ENCODE measurements around the gene XCL2.
"Not testable (repeated sequence)": the region's sequence is repeated elsewhere in the genome, so short reads cannot be mapped to it uniquely, and the experiment has no call there.

Gene XCL2

DNA sequence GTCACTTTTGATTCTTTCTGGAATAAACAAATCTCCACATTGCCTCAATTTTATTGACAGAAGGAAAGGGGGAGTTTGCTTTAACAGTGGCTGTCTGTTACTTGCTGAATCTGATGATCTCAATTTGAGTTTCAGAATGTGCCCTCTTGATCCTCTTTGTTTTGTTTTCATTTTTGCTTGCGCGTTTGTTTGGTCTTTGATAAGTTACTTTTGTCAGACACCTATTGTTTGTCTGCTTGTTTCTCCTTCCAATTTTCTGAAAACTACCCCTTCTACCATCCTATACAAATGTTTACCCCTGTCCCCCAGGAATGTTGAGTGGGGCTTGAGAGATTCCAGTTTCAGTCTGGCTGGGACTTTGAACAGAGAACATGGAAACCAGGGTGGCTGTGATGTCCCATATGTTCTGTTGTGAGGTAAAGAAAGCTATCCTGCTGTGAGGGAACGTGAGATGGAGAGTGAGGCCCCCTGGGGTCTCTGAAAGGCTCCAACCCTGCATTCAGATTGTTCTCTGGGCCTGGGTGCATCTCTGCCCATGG lies 11.8 kb upstream of the XCL2 start:
- Histone ChIP-seq H3K27me3 (ENCODE audit: low read depth, low read length) (no peaks in the 10 kb centered on the region), H3K9me3 (ENCODE audit: control insufficient read depth in 1 of 2, low read length in 2 of 2) (no peaks in the 10 kb centered on the region), H3K4me3 (ENCODE audit: low read depth in 1 of 2, low read length in 2 of 2) (no peak overlapping the region), H3K4me1 (ENCODE audit: control insufficient read depth in 1 of 2, insufficient read depth in 2 of 2, low read length in 2 of 2) (peaks cover 0 to 4% of the 10 kb centered on the region in 2 donors), H3K27ac (ENCODE audit: low read length) (no peak overlapping the region), H3K36me3 (ENCODE audit: control insufficient read depth in 1 of 2, insufficient read depth in 2 of 2, low read length in 2 of 2) (no peaks in the 10 kb centered on the region)

DNA sequence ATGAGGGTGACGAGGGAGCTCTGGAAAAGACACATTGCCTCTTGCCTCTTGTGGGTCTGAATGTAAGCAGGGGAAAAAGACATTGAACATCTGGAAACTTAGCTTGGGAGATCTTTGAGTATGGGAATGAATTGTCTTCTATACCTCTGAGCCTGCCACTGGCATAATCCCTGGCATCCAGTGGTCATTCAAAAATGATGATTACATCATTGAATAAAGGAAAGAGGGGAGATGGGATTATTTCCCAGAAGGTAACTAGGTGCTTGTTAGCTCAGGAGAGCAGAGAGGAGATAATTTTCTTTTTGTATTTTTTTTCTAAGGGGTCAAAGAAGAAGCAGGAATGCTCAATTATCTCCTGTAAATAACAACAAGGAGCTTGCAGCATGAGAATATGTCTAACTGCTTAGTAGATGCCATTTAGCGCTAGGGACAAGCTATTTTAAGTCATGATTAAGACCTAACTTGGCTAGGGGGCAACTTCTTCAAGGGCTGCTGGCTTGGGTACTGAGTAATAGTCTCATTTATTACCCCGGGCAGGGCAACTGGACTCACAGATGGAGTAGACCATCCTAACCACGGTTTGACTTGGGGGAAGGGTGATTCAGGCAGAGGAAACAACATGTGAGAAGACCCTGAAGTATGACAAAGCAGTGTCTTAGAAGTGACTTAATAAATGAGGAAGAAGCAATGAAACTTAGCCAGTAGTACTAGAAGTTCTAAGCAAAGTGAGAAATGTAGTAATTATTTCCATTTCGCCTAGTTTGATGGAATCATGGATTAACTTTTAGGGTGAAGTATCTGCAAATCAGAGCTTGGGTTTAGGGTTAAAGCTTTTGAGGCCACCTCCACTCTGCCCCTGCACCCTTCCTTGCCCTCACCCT lies 11.0 kb upstream of the XCL2 start:
- H3K4me3 ChIP-seq (ENCODE audit: low read depth in 1 of 2, low read length in 2 of 2) = no peak overlapping the region
- no peak overlapping the region for H3K27ac ChIP-seq (ENCODE audit: low read length)
- peaks cover 0 to 4% of the 10 kb centered on the region in 2 donors for H3K4me1 ChIP-seq (ENCODE audit: control insufficient read depth in 1 of 2, insufficient read depth in 2 of 2, low read length in 2 of 2)
- H3K9me3 ChIP-seq (ENCODE audit: control insufficient read depth in 1 of 2, low read length in 2 of 2) = no peaks in the 10 kb centered on the region
- H3K27me3 ChIP-seq (ENCODE audit: low read depth, low read length) = no peaks in the 10 kb centered on the region
- no peaks in the 10 kb centered on the region for H3K36me3 ChIP-seq (ENCODE audit: control insufficient read depth in 1 of 2, insufficient read depth in 2 of 2, low read length in 2 of 2)

GRCh38 chr1:168553680-168554553 lies 10.1 kb upstream of the XCL2 start:
- Histone ChIP-seq H3K36me3 (ENCODE audit: control insufficient read depth in 1 of 2, insufficient read depth in 2 of 2, low read length in 2 of 2) (no peaks in the 10 kb centered on the region), H3K4me1 (ENCODE audit: control insufficient read depth in 1 of 2, insufficient read depth in 2 of 2, low read length in 2 of 2) (peaks cover 0 to 4% of the 10 kb centered on the region in 2 donors), H3K4me3 (ENCODE audit: low read depth in 1 of 2, low read length in 2 of 2) (no peak overlapping the region), H3K27ac (ENCODE audit: low read length) (no peak overlapping the region), H3K27me3 (ENCODE audit: low read depth, low read length) (no peaks in the 10 kb centered on the region), H3K9me3 (ENCODE audit: control insufficient read depth in 1 of 2, low read length in 2 of 2) (no peaks in the 10 kb centered on the region)

DNA sequence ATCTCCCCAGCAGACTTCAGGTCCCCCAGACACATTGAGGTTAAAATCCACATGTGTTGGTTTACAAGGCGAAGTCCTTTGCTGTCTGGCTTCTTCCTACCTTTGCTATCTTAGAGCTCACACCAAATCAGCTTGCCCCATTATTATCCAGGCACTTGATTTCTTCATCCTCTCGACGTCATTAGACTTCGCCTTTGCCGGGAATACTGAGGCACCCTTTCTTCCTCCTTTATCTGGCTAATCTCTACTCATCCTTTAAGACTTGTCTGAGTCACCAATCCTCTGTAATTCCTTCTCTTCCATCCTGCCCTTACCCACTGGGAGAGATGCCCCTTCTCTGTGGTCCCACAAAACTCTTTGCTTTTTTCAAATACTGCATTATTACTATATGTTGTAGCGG lies 9.2 kb upstream of the XCL2 start:
- H3K27ac ChIP-seq (ENCODE audit: low read length) = no peak overlapping the region
- no peak overlapping the region for H3K4me3 ChIP-seq (ENCODE audit: low read depth in 1 of 2, low read length in 2 of 2)
- H3K4me1 ChIP-seq (ENCODE audit: control insufficient read depth in 1 of 2, insufficient read depth in 2 of 2, low read length in 2 of 2) = peaks cover 0 to 4% of the 10 kb centered on the region in 2 donors
- no peaks in the 10 kb centered on the region for H3K9me3 ChIP-seq (ENCODE audit: control insufficient read depth in 1 of 2, low read length in 2 of 2)
- H3K36me3 ChIP-seq (ENCODE audit: control insufficient read depth in 1 of 2, insufficient read depth in 2 of 2, low read length in 2 of 2) = no peaks in the 10 kb centered on the region
- H3K27me3 ChIP-seq (ENCODE audit: low read depth, low read length) = no peaks in the 10 kb centered on the region

DNA sequence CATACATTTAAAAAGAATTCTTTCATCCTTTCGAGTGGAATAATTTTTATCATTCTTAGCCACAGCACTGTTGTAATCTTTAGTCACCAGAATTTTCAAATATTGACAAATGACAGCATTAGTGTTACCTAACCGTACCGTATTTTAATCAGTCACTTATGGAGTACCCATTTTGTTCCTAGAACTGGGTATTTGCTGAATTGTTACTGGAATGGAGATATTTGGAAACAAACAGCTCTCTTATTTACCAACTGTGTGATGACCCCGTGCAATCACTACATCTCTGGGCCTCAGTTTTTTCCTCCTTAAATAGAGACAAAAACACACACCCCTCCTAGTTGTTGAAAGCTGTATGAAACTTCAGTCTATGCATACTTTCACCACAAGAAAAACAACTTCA lies 7.9 kb upstream of the XCL2 start:
- Histone ChIP-seq H3K27me3 (ENCODE audit: low read depth, low read length) (no peaks in the 10 kb centered on the region), H3K9me3 (ENCODE audit: control insufficient read depth in 1 of 2, low read length in 2 of 2) (no peaks in the 10 kb centered on the region), H3K27ac (ENCODE audit: low read length) (no peak overlapping the region), H3K36me3 (ENCODE audit: control insufficient read depth in 1 of 2, insufficient read depth in 2 of 2, low read length in 2 of 2) (no peaks in the 10 kb centered on the region), H3K4me1 (ENCODE audit: control insufficient read depth in 1 of 2, insufficient read depth in 2 of 2, low read length in 2 of 2) (peaks cover 0 to 4% of the 10 kb centered on the region in 2 donors), H3K4me3 (ENCODE audit: low read depth in 1 of 2, low read length in 2 of 2) (no peak overlapping the region)

DNA sequence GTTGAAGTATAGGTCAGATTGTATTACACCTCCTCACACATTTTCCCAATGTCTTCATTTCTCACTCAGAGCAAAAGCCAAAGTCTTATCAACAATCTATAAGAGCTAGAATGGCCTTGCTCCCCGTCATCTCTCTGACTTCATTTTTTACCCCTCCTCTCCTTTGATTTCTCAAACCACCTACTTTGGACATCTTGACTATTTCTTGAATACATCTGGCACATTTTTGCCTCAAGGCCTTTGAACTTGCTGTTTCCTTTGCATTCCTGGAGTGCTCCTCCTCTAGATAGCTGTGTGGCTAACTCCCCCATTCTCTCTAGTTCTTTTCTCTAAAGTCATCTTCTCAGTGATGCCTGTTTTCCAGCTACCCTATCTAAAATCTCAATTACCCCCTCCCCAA lies 7.2 kb upstream of the XCL2 start:
- H3K27me3 ChIP-seq (ENCODE audit: low read depth, low read length) = no peaks in the 10 kb centered on the region
- H3K27ac ChIP-seq (ENCODE audit: low read length) = no peak overlapping the region
- H3K4me3 ChIP-seq (ENCODE audit: low read depth in 1 of 2, low read length in 2 of 2) = no peak overlapping the region
- H3K9me3 ChIP-seq (ENCODE audit: control insufficient read depth in 1 of 2, low read length in 2 of 2) = no peaks in the 10 kb centered on the region
- H3K36me3 ChIP-seq (ENCODE audit: control insufficient read depth in 1 of 2, insufficient read depth in 2 of 2, low read length in 2 of 2) = no peaks in the 10 kb centered on the region
- peaks cover 0 to 4% of the 10 kb centered on the region in 2 donors for H3K4me1 ChIP-seq (ENCODE audit: control insufficient read depth in 1 of 2, insufficient read depth in 2 of 2, low read length in 2 of 2)

- H3K36me3 ChIP-seq (ENCODE audit: control insufficient read depth in 1 of 2, insufficient read depth in 2 of 2, low read length in 2 of 2); H3K4me3 ChIP-seq (ENCODE audit: low read depth in 1 of 2, low read length in 2 of 2); H3K4me1 ChIP-seq (ENCODE audit: control insufficient read depth in 1 of 2, insufficient read depth in 2 of 2, low read length in 2 of 2); H3K27me3 ChIP-seq (ENCODE audit: low read depth, low read length); H3K9me3 ChIP-seq (ENCODE audit: control insufficient read depth in 1 of 2, low read length in 2 of 2); H3K27ac ChIP-seq (ENCODE audit: low read length): not testable (repeated sequence)
Observed at GRCh38 chr1:168546553-168546895, 2.7 kb upstream of the XCL2 start.

DNA sequence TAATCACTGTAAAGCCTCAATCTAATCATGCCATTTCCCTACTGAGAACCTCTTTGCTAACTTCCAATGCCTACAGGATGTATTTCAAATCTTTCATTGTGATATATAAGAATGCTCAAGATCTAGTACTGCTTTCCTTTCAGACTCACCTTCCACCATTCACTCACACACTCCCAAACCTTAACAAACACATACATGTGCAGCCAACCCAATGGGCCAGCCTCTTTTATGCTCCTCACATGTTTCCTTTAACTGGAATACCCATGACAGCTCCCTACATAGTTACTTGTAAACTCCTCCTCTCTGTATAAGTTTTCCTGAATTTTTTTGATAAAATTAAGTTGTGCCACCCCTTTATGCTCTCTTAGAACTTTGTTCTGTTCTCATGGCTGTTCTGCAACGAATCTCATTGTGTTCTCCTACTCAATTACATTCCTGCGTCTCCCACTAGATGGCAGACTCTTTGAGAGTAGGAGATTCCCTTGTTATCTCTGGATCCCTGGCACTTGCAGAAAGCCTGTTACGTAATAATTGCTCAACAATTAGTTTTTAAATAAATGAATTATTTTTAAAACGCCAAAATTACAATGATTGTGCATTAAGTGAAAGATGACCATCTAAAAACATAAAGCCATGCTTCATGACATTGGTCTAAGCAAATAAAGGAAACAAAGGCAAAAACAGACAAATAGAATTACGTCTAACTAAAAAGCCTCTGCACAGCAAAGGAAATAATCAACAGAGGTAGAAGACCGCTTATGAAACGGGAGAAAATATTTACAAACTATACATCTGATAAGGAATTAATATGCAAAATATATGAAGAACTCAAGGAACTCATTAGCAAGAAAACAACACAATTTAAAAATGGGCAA lies 2.1 kb upstream of the XCL2 start:
- H3K27ac ChIP-seq (ENCODE audit: low read length); H3K36me3 ChIP-seq (ENCODE audit: control insufficient read depth in 1 of 2, insufficient read depth in 2 of 2, low read length in 2 of 2); H3K4me3 ChIP-seq (ENCODE audit: low read depth in 1 of 2, low read length in 2 of 2); H3K4me1 ChIP-seq (ENCODE audit: control insufficient read depth in 1 of 2, insufficient read depth in 2 of 2, low read length in 2 of 2); H3K9me3 ChIP-seq (ENCODE audit: control insufficient read depth in 1 of 2, low read length in 2 of 2); H3K27me3 ChIP-seq (ENCODE audit: low read depth, low read length): not testable (repeated sequence)

- H3K4me3 ChIP-seq (ENCODE audit: low read depth in 1 of 2, low read length in 2 of 2); H3K36me3 ChIP-seq (ENCODE audit: control insufficient read depth in 1 of 2, insufficient read depth in 2 of 2, low read length in 2 of 2); H3K27ac ChIP-seq (ENCODE audit: low read length): not testable (repeated sequence)
Observed at GRCh38 chr1:168542978-168543377, 819 bp downstream of the XCL2 start.

GRCh38 chr1:168540798-168541197 lies 3.0 kb downstream of the XCL2 start:
- not testable (repeated sequence) for H3K4me1 ChIP-seq (ENCODE audit: control insufficient read depth in 1 of 2, insufficient read depth in 2 of 2, low read length in 2 of 2); H3K4me3 ChIP-seq (ENCODE audit: low read depth in 1 of 2, low read length in 2 of 2); H3K36me3 ChIP-seq (ENCODE audit: control insufficient read depth in 1 of 2, insufficient read depth in 2 of 2, low read length in 2 of 2); H3K9me3 ChIP-seq (ENCODE audit: control insufficient read depth in 1 of 2, low read length in 2 of 2); H3K27ac ChIP-seq (ENCODE audit: low read length); H3K27me3 ChIP-seq (ENCODE audit: low read depth, low read length)

More at GRCh38 chr1:168542978-168543377, 819 bp downstream of the XCL2 start:
- not testable (repeated sequence) for H3K9me3 ChIP-seq (ENCODE audit: control insufficient read depth in 1 of 2, low read length in 2 of 2); H3K4me1 ChIP-seq (ENCODE audit: control insufficient read depth in 1 of 2, insufficient read depth in 2 of 2, low read length in 2 of 2); H3K27me3 ChIP-seq (ENCODE audit: low read depth, low read length)

DNA sequence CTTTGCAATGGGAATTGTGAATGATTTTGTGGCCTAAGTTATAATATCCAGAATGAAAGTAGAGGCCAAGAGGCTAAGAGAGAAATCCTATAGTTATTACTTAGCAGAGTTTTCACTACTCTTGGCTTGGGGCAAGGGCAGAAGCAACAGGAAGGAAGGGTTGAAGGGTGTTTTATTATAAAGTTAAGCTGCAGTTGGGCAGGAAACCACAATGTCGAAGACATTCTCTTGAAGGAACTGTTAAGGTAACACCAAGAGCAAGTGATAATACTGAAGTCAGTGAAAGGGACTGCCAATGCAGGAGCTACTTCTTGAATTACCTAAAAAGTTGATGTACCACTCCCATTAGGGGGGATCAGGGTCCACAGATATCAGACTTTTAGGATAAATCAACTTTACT lies 8.3 kb downstream of the XCL2 start:
- Histone ChIP-seq H3K27me3 (ENCODE audit: low read depth, low read length) (no peaks in the 10 kb centered on the region), H3K4me1 (ENCODE audit: control insufficient read depth in 1 of 2, insufficient read depth in 2 of 2, low read length in 2 of 2) (peaks cover 0 to 5% of the 10 kb centered on the region in 2 donors), H3K36me3 (ENCODE audit: control insufficient read depth in 1 of 2, insufficient read depth in 2 of 2, low read length in 2 of 2) (no peaks in the 10 kb centered on the region), H3K9me3 (ENCODE audit: control insufficient read depth in 1 of 2, low read length in 2 of 2) (no peaks in the 10 kb centered on the region), H3K4me3 (ENCODE audit: low read depth in 1 of 2, low read length in 2 of 2) (no peak overlapping the region), H3K27ac (ENCODE audit: low read length) (no peak overlapping the region)
